Keratinocyte (primary cell): Measurements from ENCODE around the gene MFSD6L.

Experiments
- EZH2 ChIP-seq: IDR thresholded peaks from one replicate; pipeline ENCODE4 v1.6.1; 2012; ENCODE audit warnings: inconsistent platforms, mild to moderate bottlenecking, low read length, moderate library complexity
- TF ChIP-seq, protein P1 (sequence below), 3 experiments: IDR thresholded peaks in 1 of 3; conservative IDR thresholded peaks in 1 of 3; optimal IDR thresholded peaks in 1 of 3; 2 replicates in 2 of 3; 3 replicates in 1 of 3; pipeline versions ENCODE3 to v1.5.1; 2011; ENCODE audit warnings: low read length in 3 of 3, mild to moderate bottlenecking in 3 of 3, moderate library complexity in 2 of 3, control low read depth in 1 of 3, inconsistent platforms in 1 of 3; ENCODE audit not compliant: insufficient read depth in 2 of 3; ENCODE audit errors: extremely low read depth in 1 of 3

DNA sequence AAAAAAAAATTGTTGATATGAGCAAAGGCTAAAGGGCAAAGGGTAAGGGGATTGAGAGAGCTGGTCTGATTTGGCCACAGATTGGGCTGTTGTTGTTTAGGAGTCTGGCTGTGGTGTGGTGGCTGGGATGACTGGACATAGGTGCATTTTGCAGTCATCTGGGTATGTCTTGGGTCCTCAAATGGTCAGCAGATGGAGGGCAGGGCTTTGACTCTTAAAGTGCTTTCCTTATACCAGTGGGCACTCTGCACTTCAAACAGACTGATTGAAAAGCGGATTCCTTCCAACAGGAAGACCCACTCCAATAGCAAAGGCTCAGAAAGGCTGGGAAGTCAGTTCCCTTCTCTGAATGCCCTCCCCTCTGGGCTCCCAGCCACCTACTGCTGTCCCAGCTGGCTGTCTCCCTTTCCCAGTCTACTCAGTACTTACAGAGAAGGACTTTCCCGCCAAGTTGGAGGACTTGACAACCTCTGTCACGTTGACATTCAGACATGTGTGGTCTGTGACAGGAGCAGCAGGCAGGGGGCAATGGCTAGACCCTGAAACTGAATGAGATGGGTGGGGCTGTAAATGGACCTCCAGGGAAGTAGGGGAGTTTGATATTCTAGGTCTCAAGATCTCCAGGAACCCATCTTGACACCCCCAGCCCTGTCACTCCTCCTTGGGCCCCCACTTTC lies 19.6 kb upstream of the MFSD6L start:
- TF ChIP-seq, protein P1, sequence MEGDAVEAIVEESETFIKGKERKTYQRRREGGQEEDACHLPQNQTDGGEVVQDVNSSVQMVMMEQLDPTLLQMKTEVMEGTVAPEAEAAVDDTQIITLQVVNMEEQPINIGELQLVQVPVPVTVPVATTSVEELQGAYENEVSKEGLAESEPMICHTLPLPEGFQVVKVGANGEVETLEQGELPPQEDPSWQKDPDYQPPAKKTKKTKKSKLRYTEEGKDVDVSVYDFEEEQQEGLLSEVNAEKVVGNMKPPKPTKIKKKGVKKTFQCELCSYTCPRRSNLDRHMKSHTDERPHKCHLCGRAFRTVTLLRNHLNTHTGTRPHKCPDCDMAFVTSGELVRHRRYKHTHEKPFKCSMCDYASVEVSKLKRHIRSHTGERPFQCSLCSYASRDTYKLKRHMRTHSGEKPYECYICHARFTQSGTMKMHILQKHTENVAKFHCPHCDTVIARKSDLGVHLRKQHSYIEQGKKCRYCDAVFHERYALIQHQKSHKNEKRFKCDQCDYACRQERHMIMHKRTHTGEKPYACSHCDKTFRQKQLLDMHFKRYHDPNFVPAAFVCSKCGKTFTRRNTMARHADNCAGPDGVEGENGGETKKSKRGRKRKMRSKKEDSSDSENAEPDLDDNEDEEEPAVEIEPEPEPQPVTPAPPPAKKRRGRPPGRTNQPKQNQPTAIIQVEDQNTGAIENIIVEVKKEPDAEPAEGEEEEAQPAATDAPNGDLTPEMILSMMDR (optimal IDR thresholded peaks at IDR 0.05 in 1 of 3, IDR thresholded peaks at IDR 0.05 in 1 of 3, conservative IDR thresholded peaks at IDR 0.05 in 1 of 3; ENCODE audit: extremely low read depth in 1 of 3, insufficient read depth in 2 of 3, low read length in 3 of 3): no peak
- TF ChIP-seq EZH2: no peak
